Type B pancreatic cell (in vitro differentiated cells): Measurements from ENCODE around the gene VAMP8. TPM values are rescaled to one million over a fixed set of nuclear protein-coding genes. Genes with fewer than 3 reads are reported as not detected.
"Not testable (repeated sequence)": the region's sequence is repeated elsewhere in the genome, so short reads cannot be mapped to it uniquely, and the experiment has no call there.

ENCODE experiments used
- DNase-seq: peaks from one replicate; pipeline ENCODE4 v3.0.0; 2021; ENCODE audit warnings: mixed read lengths; ENCODE audit not compliant: unreplicated experiment; ENCODE audit errors: extremely low spot score
- H3K27ac Mint-ChIP-seq: 2 replicates; pipeline ENCODE4 v1.8.0; 2021; ENCODE audit warnings: mild to moderate bottlenecking, mixed read lengths
- H3K27me3 Mint-ChIP-seq: 2 replicates; pipeline ENCODE4 v1.8.0; 2021; ENCODE audit warnings: mixed read lengths
- H3K36me3 Mint-ChIP-seq: 2 replicates; pipeline ENCODE4 v1.8.0; 2021; ENCODE audit warnings: mixed read lengths
- H3K4me1 Mint-ChIP-seq: one replicate; pipeline ENCODE4 v1.8.0; 2021; ENCODE audit warnings: mixed read lengths; ENCODE audit not compliant: unreplicated experiment
- H3K4me3 Mint-ChIP-seq: 2 replicates; pipeline ENCODE4 v1.8.0; 2021; ENCODE audit warnings: mild to moderate bottlenecking, mixed read lengths
- H3K9me3 Mint-ChIP-seq: 2 replicates; pipeline ENCODE4 v1.8.0; 2021; ENCODE audit warnings: mixed read lengths
- CTCF ChIP-seq: fragments of 200-600 bp; sonication (generic); conservative IDR thresholded peaks from 2 replicates; pipeline ENCODE4 v1.5.0; 2021; ENCODE audit warnings: antibody characterized with exemption, mild to moderate bottlenecking
- total RNA-seq: library from RNA; stranded (reverse); gene quantifications from 2 replicates; pipeline ENCODE4 v1.2.1, GENCODE V29; 2021; ENCODE audit warnings: low replicate concordance

The VAMP8 gene
- total RNA-seq, 1 donor from 2014 or later: 62.8 TPM

- Mint-ChIP-seq H3K9me3 (no peaks in the 10 kb centered on the region), H3K4me3 (no peak overlapping the region), H3K27me3 (no peaks in the 10 kb centered on the region), H3K36me3 (peaks cover 21% of the 10 kb centered on the region), H3K4me1 (peaks cover 17% of the 10 kb centered on the region), H3K27ac (no peak overlapping the region)
- DNase-seq: no peak
- TF ChIP-seq CTCF: no peak
These were observed 24.2 kb upstream of the VAMP8 start for GRCh38 chr2:85553184-85553583.

- Mint-ChIP-seq H3K9me3 (no peaks in the 10 kb centered on the region), H3K36me3 (peaks cover 19% of the 10 kb centered on the region), H3K4me1 (peaks cover 21% of the 10 kb centered on the region), H3K27me3 (no peaks in the 10 kb centered on the region), H3K27ac (no peak overlapping the region), H3K4me3 (no peak overlapping the region)
- TF ChIP-seq CTCF: no peak
- no peak for DNase-seq
These were observed 22.3 kb upstream of the VAMP8 start for GRCh38 chr2:85554980-85555612.

- peaks cover 28% of the 10 kb centered on the region for H3K4me1 Mint-ChIP-seq
- no peak overlapping the region for H3K4me3 Mint-ChIP-seq
- no peaks in the 10 kb centered on the region for H3K9me3 Mint-ChIP-seq
- no peaks in the 10 kb centered on the region for H3K27me3 Mint-ChIP-seq
- no peak overlapping the region for H3K27ac Mint-ChIP-seq
- peaks cover 9% of the 10 kb centered on the region for H3K36me3 Mint-ChIP-seq
- TF ChIP-seq CTCF: no peak
- DNase-seq: no peak
These were observed 20.3 kb upstream of the VAMP8 start for GRCh38 chr2:85557130-85557529.

- no peak overlapping the region for H3K27ac Mint-ChIP-seq
- H3K9me3 Mint-ChIP-seq: no peaks in the 10 kb centered on the region
- peak overlapping the region; percentile 24 for H3K4me3 Mint-ChIP-seq
- H3K36me3 Mint-ChIP-seq: peaks cover 7% of the 10 kb centered on the region
- no peaks in the 10 kb centered on the region for H3K27me3 Mint-ChIP-seq
- peaks cover 26% of the 10 kb centered on the region for H3K4me1 Mint-ChIP-seq
- TF ChIP-seq CTCF: no peak
- DNase-seq: no peak
These were observed 19.2 kb upstream of the VAMP8 start for GRCh38 chr2:85558160-85558559.

GRCh38 chr2:85560403-85560726 is 17.0 kb upstream of the VAMP8 start:
- Mint-ChIP-seq H3K27ac (peak overlapping the region; percentile 99), H3K4me1 (peaks cover 26% of the 10 kb centered on the region), H3K4me3 (peak overlapping the region; percentile 99)
- not testable (repeated sequence) for H3K27me3 Mint-ChIP-seq, H3K36me3 Mint-ChIP-seq, H3K9me3 Mint-ChIP-seq, DNase-seq

- Mint-ChIP-seq H3K4me1 (peaks cover 26% of the 10 kb centered on the region), H3K9me3 (no peaks in the 10 kb centered on the region), H3K36me3 (peaks cover 7% of the 10 kb centered on the region), H3K27ac (peak overlapping the region; percentile 99), H3K27me3 (no peaks in the 10 kb centered on the region), H3K4me3 (peak overlapping the region; percentile 99)
- no peak for TF ChIP-seq CTCF
- DNase-seq: no peak
These were observed 16.5 kb upstream of the VAMP8 start for GRCh38 chr2:85560812-85561279.
